ENCODE measurements around the gene MED13L.
"Not testable (repeated sequence)": the region's sequence is repeated elsewhere in the genome, so short reads cannot be mapped to it uniquely, and the experiment has no call there.

The MED13L gene

GRCh38 chr12:116136340-116136739, 141.2 kb downstream of the MED13L start:
- in situ Hi-C loops (cut with MboI; ENCODE audit: low sequenced_read_pairs) = no loop called here

- in situ Hi-C loops (cut with MboI; ENCODE audit: low sequenced_read_pairs) = no loop called here
Measured at GRCh38 chr12:116135209-116135930, 142.1 kb downstream of the MED13L start.

DNA sequence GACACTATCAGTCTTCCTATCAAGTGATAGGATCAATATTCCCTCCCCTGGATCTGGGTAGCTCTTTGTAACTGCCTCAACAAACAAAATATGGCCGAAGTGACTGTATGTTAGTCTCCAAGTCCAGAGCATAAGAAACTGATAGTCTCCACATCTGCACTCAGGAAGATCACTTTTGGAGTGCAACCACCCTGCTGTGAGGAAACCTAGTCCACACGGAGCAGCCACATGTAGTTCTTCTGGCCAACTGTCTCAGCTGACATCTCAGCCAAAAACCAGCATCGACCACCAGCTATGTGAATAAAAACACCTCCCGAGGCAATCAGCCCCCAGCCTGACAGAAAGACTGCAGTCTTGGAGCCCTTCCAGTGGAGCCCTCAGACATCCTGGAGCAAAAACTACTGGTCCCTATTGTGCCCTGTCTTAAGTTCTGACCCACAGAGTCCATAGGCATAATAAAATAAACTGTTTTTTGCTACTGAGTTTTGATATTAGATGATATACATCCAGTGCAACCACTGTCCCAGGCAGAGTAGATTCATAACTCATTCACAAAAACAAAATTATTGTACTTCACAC, 143.8 kb downstream of the MED13L start:
- in situ Hi-C loops (cut with MboI; ENCODE audit: low sequenced_read_pairs) = no loop called here

- in situ Hi-C loops (cut with MboI; ENCODE audit: low sequenced_read_pairs) = no loop called here
Measured at GRCh38 chr12:116133149-116133548, 144.3 kb downstream of the MED13L start.

GRCh38 chr12:116131987-116132386, 145.5 kb downstream of the MED13L start:
- in situ Hi-C loops (cut with MboI; ENCODE audit: low sequenced_read_pairs) = not testable (repeated sequence)

GRCh38 chr12:116131176-116131575, 146.3 kb downstream of the MED13L start:
- in situ Hi-C loops (cut with MboI; ENCODE audit: low sequenced_read_pairs) = no loop called here

- in situ Hi-C loops (cut with MboI; ENCODE audit: low sequenced_read_pairs) = no loop called here
Measured at GRCh38 chr12:116130431-116130830, 147.1 kb downstream of the MED13L start.

GRCh38 chr12:116128779-116129178, 148.7 kb downstream of the MED13L start:
- in situ Hi-C loops (cut with MboI; ENCODE audit: low sequenced_read_pairs) = no loop called here

GRCh38 chr12:116127859-116128258, 149.6 kb downstream of the MED13L start:
- in situ Hi-C loops (cut with MboI; ENCODE audit: low sequenced_read_pairs) = no loop called here

DNA sequence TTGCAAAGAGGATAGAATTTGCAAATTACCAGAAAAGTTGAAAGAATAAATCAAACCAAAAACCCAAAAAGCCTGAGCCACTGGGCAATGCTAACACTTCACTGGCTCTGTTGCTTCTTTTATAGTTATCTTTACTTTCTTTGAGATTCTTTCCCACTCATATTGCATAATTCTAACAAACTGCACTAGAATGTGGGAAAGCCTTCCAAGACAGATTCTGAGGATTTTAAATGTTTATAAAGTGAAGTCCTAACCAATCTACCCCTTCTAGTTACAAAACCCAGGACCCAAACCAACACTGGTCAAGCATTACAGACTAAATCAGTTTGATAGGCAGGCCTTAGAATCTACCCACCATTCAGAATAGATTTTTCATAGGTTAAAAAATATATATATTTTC, 150.9 kb downstream of the MED13L start:
- in situ Hi-C loops (cut with MboI; ENCODE audit: low sequenced_read_pairs) = no loop called here

DNA sequence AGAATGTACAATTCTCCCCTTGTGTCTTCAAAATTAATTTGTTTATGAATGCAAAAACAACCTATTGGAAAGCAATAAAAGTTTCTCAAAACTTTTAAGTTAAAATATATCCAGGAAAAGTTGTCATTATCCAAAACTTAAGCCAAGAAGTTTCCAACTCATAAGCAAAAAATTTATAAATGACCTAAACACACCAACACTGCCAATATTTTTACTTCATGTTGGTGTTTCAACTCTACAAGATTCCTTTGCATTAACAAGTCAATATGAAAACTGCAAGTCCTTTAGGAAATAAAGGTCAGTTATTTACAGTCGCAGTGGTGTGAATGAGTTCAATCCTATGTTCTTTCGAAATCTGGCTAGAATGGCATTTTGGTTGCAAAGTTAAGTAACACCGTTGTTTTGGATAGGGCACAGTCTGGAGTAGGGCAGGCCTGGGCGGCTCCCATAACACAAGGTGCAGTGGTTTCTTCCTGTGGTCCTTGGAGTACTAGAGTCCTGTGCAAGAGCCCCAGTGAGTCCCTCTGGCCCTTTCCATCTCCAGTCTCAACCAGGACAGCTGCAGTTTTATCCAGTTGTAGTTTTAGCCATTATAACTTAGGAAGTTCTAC, 151.4 kb downstream of the MED13L start:
- in situ Hi-C loops (cut with MboI; ENCODE audit: low sequenced_read_pairs) = no loop called here

- in situ Hi-C loops (cut with MboI; ENCODE audit: low sequenced_read_pairs) = no loop called here
Measured at GRCh38 chr12:116125084-116125483, 152.4 kb downstream of the MED13L start.

- in situ Hi-C loops (cut with MboI; ENCODE audit: low sequenced_read_pairs) = no loop called here
Measured at GRCh38 chr12:116123451-116124258, 153.8 kb downstream of the MED13L start.

- in situ Hi-C loops (cut with MboI; ENCODE audit: low sequenced_read_pairs) = no loop called here
Measured at GRCh38 chr12:116122628-116123027, 154.9 kb downstream of the MED13L start.

DNA sequence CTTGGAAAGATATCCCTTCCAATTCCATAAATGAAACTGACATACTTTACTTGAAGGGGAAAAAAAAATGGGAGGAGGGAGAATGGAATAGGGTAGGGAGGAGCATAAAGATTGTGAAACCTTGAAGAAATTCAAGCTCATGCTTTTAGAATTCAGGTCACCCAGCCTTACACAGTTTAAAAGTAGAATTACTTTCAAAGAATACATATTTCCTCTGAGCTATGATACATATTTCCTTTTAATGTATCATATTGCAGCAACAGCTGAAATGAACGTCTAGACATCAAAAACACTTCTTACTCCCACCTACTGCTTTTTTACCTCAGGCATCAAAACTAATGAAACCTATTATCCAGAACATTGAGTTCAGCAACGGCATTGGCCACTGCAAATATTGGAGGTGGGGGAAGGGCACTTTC, 156.0 kb downstream of the MED13L start:
- in situ Hi-C loops (cut with MboI; ENCODE audit: low sequenced_read_pairs) = no loop called here

DNA sequence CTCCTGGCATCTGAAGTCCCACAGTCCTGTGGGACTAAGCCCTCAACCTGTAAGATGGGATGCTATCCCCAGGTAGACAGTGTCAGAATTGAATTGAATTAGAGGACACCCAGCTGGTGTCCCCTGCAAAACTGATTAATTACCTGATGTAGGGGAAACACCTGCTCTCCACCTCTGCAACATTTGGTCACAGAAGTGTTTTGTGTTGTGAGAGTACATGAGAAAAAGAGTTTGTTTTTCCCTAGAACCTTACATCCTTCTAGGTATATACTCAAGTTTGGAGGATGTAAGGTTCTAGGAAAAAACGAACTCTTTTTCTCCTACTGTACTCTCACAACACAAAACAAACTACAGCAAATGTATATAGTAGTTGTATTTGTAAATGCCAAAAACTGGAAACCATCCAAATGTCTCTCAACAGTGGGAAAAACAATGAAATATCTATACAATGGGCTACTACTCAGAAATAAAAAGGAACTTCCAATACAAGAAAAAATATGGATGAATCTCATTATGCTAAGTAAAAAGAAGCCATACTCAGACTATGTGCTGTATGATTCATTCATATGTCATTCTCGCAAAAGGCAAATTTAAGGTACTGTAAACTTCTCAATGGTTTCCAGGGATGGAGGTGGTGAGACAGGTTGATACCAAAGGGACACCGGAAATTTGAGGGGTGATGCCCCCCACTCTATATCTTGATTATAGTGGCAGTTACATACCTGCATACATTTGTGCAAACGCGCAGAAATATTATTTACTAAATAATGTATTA, 160.7 kb downstream of the MED13L start:
- in situ Hi-C loops (cut with MboI; ENCODE audit: low sequenced_read_pairs) = no loop called here

DNA sequence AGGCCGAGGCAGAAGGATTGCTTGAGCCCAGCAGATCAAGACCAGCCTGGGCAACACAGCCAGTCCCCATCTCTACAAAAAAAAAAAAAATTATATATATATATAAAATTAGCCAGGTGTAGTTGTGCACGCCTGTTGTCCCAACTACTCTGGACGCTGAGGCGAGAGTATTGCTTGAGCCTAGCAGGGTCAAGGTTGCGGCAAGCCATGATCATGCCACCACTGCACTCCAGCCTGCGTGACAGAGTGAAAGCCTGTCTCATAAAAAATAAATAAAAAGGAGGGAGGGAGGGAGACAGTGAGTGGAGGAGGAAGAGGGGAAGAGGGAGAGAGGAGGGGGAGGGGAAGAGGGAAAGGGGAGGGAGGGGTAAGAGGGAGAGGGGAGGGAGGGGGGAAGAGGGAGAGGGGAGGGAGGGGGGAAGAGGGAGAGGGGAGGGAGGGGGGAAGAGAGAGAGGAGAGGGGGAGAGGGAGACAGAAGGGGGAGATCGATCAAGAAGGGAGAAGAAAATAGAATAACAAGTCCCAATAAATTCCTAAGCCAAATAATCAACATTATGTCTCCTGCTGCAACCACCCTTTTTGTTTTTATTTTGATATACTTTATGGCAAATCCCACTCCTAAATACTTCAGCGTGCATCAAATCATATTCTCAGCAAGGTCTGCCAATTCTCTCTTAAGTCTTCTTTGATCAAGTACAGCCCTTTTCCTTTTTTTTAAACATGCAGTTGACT, 163.9 kb downstream of the MED13L start:
- in situ Hi-C loops (cut with MboI; ENCODE audit: low sequenced_read_pairs) = no loop called here

DNA sequence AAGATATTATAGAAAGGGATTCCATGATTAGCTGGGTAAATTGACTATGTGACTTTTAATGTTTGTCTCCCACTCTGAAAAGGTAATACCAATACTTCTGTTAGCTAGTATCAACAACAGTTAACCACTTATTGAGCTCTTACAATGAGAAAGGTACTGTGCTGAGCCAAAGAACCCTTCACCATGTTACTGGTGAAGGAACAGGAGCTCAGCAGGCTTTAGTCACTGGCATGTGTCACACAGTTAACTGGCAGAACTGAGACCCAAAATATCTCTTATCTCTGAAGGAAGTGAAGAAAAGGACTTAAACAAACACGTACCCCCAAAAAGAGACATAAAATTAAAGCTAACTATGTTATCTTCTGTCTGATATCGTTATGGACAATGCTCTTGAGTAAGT, 170.6 kb downstream of the MED13L start:
- in situ Hi-C loops (cut with MboI; ENCODE audit: low sequenced_read_pairs) = no loop called here

- in situ Hi-C loops (cut with MboI; ENCODE audit: low sequenced_read_pairs) = no loop called here
Measured at GRCh38 chr12:116104167-116104767, 173.2 kb downstream of the MED13L start.

DNA sequence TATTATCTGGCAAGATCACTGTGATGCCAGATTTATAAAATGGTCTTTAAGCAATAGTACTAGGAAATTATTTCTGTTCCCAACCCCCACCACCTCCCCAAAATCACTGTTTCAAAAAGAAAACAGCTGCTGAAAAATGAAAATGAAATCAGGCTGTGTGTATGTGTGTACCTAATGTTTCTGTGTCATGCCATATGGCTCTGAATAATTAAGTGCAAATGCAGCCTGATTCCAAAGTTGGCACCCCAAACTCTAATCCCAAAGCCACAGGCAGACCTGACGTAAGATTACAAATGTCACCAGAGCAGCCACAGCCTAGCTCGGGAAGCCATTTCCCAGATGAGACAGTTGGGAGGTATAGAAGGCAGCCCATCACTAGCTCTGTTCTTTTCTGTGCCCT, 175.5 kb downstream of the MED13L start:
- in situ Hi-C loops (cut with MboI; ENCODE audit: low sequenced_read_pairs) = no loop called here
